HL-60 (cell line): Measurements from ENCODE around the gene SYNM.

Source experiments
- DNase-seq, 2 experiments: peaks; one replicate each; pipeline ENCODE4 v3.0.0-alpha.2; 2010 to 2020; ENCODE audit warnings: low read depth in 1 of 2, low spot score in 1 of 2
- H3K27ac ChIP-seq: fragments of 250-450 bp; sonication (Bioruptor Pico); replicated peaks from 2 replicates; pipeline ENCODE4 v1.5.1; 2020; ENCODE audit warnings: mild to moderate bottlenecking, moderate library complexity
- H3K27me3 ChIP-seq: fragments of 250-450 bp; sonication (Bioruptor Pico); 2 replicates; pipeline ENCODE4 v1.5.1; 2021; ENCODE audit warnings: mild to moderate bottlenecking, moderate library complexity; ENCODE audit not compliant: insufficient read depth, poor library complexity, severe bottlenecking
- H3K4me3 ChIP-seq: replicated peaks from 2 replicates; pipeline ENCODE4 v1.5.1; 2011; ENCODE audit warnings: mild to moderate bottlenecking, control low read depth, low read length; ENCODE audit not compliant: insufficient read depth
- GABPA ChIP-seq: IDR thresholded peaks from 2 replicates; pipeline ENCODE4 v1.6.1; 2012; ENCODE audit warnings: low read depth
- POLR2AphosphoS5 ChIP-seq: IDR thresholded peaks from 2 replicates; pipeline ENCODE4 v1.6.1; 2012; ENCODE audit warnings: low read depth
- SPI1 ChIP-seq: IDR thresholded peaks from 2 replicates; pipeline ENCODE4 v1.6.1; 2012; ENCODE audit warnings: low read depth, mild to moderate bottlenecking, borderline replicate concordance
- TF ChIP-seq, protein P1 (sequence below): IDR thresholded peaks from 2 replicates; pipeline ENCODE4 v1.6.1; 2012; ENCODE audit warnings: low read depth; ENCODE audit not compliant: insufficient replicate concordance
- TF ChIP-seq, protein P2 (sequence below): IDR thresholded peaks from one replicate; pipeline ENCODE4 v1.5.1; 2011; ENCODE audit warnings: low read length, control low read depth, inconsistent platforms; ENCODE audit not compliant: insufficient read depth

Gene SYNM

DNA sequence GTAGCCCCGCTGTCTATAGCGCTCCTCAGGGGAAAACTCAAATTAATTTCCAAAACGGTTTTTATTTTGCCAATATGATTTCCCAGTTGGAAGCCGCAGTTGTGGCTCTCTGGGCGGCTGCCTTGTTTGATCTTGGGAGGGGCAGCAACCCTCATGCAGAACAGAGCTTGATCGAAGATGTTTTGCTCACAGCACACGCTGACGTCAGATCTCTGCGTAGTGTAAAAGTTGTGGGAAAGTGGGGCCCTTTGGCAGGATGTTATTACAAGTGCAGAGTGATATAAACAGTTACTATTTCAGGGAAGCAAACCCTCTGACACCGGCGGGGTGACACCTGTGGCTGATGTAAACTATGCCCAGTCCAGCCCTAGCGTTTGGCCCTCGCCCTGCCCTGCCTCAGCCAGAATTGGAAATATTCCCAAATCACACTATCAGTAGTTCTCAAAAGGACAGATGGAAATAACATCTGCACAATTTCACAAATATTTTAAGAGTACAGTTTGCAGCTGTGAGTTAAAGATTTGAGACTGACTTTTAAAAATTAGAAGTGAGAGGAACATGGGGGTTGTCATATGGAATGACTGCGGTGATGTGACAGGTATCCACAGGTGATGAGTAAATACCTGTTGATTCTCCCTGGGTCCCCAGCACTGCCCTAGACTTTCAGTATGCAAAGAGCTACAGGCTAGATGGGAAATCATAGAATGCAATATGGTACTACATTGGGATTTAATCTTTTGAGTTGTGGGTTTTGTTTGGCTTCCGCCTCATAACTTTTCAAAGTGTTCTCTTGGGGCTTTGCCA is 1.7 kb downstream of the SYNM start:
- Histone ChIP-seq H3K4me3 (no peak overlapping the region), H3K27ac (no peak overlapping the region), H3K27me3 (peaks cover 29% of the 10 kb centered on the region)
- DNase-seq, result no peak
- TF ChIP-seq, protein P1, sequence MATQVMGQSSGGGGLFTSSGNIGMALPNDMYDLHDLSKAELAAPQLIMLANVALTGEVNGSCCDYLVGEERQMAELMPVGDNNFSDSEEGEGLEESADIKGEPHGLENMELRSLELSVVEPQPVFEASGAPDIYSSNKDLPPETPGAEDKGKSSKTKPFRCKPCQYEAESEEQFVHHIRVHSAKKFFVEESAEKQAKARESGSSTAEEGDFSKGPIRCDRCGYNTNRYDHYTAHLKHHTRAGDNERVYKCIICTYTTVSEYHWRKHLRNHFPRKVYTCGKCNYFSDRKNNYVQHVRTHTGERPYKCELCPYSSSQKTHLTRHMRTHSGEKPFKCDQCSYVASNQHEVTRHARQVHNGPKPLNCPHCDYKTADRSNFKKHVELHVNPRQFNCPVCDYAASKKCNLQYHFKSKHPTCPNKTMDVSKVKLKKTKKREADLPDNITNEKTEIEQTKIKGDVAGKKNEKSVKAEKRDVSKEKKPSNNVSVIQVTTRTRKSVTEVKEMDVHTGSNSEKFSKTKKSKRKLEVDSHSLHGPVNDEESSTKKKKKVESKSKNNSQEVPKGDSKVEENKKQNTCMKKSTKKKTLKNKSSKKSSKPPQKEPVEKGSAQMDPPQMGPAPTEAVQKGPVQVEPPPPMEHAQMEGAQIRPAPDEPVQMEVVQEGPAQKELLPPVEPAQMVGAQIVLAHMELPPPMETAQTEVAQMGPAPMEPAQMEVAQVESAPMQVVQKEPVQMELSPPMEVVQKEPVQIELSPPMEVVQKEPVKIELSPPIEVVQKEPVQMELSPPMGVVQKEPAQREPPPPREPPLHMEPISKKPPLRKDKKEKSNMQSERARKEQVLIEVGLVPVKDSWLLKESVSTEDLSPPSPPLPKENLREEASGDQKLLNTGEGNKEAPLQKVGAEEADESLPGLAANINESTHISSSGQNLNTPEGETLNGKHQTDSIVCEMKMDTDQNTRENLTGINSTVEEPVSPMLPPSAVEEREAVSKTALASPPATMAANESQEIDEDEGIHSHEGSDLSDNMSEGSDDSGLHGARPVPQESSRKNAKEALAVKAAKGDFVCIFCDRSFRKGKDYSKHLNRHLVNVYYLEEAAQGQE, result no peak
- TF ChIP-seq, protein P2, sequence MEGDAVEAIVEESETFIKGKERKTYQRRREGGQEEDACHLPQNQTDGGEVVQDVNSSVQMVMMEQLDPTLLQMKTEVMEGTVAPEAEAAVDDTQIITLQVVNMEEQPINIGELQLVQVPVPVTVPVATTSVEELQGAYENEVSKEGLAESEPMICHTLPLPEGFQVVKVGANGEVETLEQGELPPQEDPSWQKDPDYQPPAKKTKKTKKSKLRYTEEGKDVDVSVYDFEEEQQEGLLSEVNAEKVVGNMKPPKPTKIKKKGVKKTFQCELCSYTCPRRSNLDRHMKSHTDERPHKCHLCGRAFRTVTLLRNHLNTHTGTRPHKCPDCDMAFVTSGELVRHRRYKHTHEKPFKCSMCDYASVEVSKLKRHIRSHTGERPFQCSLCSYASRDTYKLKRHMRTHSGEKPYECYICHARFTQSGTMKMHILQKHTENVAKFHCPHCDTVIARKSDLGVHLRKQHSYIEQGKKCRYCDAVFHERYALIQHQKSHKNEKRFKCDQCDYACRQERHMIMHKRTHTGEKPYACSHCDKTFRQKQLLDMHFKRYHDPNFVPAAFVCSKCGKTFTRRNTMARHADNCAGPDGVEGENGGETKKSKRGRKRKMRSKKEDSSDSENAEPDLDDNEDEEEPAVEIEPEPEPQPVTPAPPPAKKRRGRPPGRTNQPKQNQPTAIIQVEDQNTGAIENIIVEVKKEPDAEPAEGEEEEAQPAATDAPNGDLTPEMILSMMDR, result no peak
- TF ChIP-seq GABPA, result no peak
- no peak for TF ChIP-seq SPI1
- no peak for TF ChIP-seq POLR2AphosphoS5

DNA sequence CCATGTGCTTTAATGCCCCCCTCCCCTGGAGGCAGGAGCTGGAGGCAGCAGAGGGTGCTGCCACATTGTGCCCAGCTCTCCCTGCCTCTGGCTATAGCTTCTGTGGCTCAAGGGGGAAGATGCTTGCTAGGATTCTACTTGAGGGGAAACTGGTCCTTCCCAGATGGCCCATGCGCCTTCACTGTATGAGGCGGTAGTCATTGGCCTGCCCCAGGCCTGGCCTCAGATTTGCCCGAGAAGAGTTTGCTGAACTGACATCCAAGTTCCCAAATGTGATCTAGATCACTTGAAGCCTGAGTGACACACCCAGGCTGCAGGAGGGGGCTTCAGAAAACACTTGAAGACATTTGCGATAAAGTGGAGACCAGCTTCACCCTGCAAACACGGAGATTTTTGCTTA is 4.1 kb downstream of the SYNM start:
- Histone ChIP-seq H3K27ac (no peak overlapping the region), H3K27me3 (peaks cover 16% of the 10 kb centered on the region), H3K4me3 (no peak overlapping the region)
- TF ChIP-seq GABPA (no peak), SPI1 (no peak), POLR2AphosphoS5 (no peak)
- TF ChIP-seq, protein P1, result no peak
- TF ChIP-seq, protein P2, result no peak
- DNase-seq, result no peak

DNA sequence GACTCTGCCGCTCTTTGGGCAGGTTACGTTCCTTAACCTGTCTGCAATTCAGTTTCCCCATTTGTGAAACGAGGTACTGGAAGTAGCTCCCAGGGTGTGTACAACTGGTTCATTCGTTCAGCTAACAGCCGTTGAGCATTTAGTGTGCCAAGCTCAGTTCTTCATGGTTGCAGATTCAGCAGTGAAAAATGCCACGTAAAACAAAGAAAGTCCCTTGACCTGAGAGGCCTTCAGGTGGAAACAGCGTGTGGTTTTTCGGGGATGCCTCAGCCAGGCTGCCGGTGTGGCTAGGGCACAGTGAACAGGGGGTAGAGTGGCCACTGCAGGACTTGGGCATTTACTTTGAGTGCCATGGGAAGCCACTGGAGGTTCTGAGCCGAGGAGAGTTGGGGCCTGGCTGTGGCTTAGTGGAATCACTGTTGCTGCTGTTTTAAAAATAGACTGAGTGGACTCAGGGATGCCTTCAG is 4.7 kb downstream of the SYNM start:
- Histone ChIP-seq H3K27me3 (peaks cover 16% of the 10 kb centered on the region), H3K4me3 (no peak overlapping the region), H3K27ac (no peak overlapping the region)
- DNase-seq, result no peak
- TF ChIP-seq SPI1 (no peak), POLR2AphosphoS5 (no peak), GABPA (no peak)
- TF ChIP-seq, protein P1, result no peak
- TF ChIP-seq, protein P2, result no peak
